Gastrocnemius medialis (tissue), 4 donors: Measurements from ENCODE around the gene C17orf67. TPM values are rescaled to one million over a fixed set of nuclear protein-coding genes. Genes with fewer than 3 reads are reported as not detected.
A peak's percentile ranks its signal among the peaks of the same experiment; 100 is the strongest.

Experiments used
- ATAC-seq, 2 donors: fragments of 150-250 bp; one replicate each; pipeline ENCODE4 v1.9.1; 2016
- DNase-seq, 2 donors: peaks; one replicate each; pipeline ENCODE4 v3.0.0-alpha.2; 2019
- H3K27ac ChIP-seq, 4 donors: fragments of 200-600 bp; sonication (generic); 1 replicate in 1 of 4; 2 replicates in 3 of 4; pipeline ENCODE4 v1.5.1; 2016 to 2018; ENCODE audit warnings: mild to moderate bottlenecking in 2 of 4, moderate library complexity in 1 of 4
- H3K27me3 ChIP-seq, 3 donors: fragments of 200-600 bp; sonication (generic) in 2 of 3; 1 replicate in 1 of 3; 2 replicates in 2 of 3; pipeline versions ENCODE4 v1.5.1 to v1.6.0; 2016 to 2019; ENCODE audit warnings: mild to moderate bottlenecking in 1 of 3, moderate library complexity in 1 of 3
- H3K36me3 ChIP-seq, 2 donors: fragments of 200-600 bp; sonication (generic) in 1 of 2; one replicate each; pipeline ENCODE4 v1.5.1; 2017 to 2018
- H3K4me1 ChIP-seq, 2 donors: fragments of 200-600 bp; sonication (generic) in 1 of 2; one replicate each; pipeline ENCODE4 v1.5.1; 2016 to 2017; ENCODE audit warnings: mild to moderate bottlenecking in 2 of 2
- H3K4me3 ChIP-seq, 4 donors: fragments of 200-600 bp; sonication (generic) in 3 of 4; 1 replicate in 1 of 4; 2 replicates in 3 of 4; pipeline ENCODE4 v1.5.1; 2016 to 2019; ENCODE audit warnings: mild to moderate bottlenecking in 2 of 4
- H3K9me3 ChIP-seq, 3 donors: fragments of 200-600 bp; sonication (generic) in 2 of 3; 1 replicate in 1 of 3; 2 replicates in 2 of 3; pipeline ENCODE4 v1.5.1; 2016 to 2019
- POLR2A ChIP-seq, 2 donors: fragments of 450-650 bp; IDR thresholded peaks; one replicate each; pipeline ENCODE4 v1.6.1; 2017; ENCODE audit warnings: antibody characterized with exemption in 2 of 2, mild to moderate bottlenecking in 2 of 2, moderate library complexity in 2 of 2
- in situ Hi-C, 4 donors: fragments of 200-750 bp; cut with MboI; loops; one replicate each; pipeline versions ENCODE4 v1.15.0 to v1.8.0; 2017; ENCODE audit warnings: low sequenced_read_pairs in 4 of 4
- intact Hi-C: fragments of 100-400 bp; cut with DNase I; formaldehyde crosslinking; loops from one replicate; pipeline ENCODE4 v1.15.1; 2023; ENCODE audit warnings: low total_unique reads
- total RNA-seq, 4 donors: library from RNA; depleted of rRNA; stranded (reverse); fragments of >200 nt; gene quantifications; one replicate each; pipeline versions ENCODE4 v1.1.0 to v1.2.3, GENCODE V29; 2016
- TF ChIP-seq, protein P1 (sequence below), 5 experiments: fragments of 450-650 bp in 3 of 5; fragments of 200-600 bp in 2 of 5; sonication (generic) in 2 of 5; IDR thresholded peaks in 4 of 5; conservative IDR thresholded peaks in 1 of 5; 1 replicate in 4 of 5; 2 replicates in 1 of 5; pipeline ENCODE4 v1.5.1; 2016 to 2019; ENCODE audit warnings: antibody characterized with exemption in 5 of 5, mild to moderate bottlenecking in 3 of 5, moderate library complexity in 3 of 5

C17orf67 gene
- total RNA-seq, 4 donors from 2014 or later, result 0.16 TPM; not detected in 3

DNA sequence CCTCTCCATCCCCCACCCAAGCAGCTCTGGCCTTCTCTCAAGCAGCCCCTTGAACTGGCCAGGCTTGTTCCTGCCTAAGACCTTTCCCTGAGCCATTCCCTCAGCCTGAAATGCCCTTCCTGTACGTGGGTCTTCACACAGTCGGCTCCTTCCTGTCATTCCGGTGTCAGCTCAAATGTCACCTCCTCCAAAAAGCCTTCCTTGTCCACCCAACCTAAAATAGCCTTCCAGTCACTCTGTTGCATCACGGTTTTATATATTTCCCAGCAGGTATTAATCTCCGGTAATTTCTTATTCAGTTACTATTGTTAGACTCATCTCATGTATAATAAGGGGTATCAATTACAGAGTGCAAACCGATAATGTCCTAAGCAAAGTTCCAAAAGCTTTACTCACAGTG, 51.8 kb downstream of the C17orf67 start:
- H3K4me1 ChIP-seq, result peaks cover 21 to 64% of the 10 kb centered on the region in 2 donors
- ATAC-seq, result peak; percentile 65 to 77
- H3K27ac ChIP-seq, result peak overlapping the region in 3 of 4 donors; percentile 45 to 78 (median 75)
- intact Hi-C loops (loop anchor here (2.0 kb wide), 1 partner anchor 281 kb away; no protein-coding TSS in a partner anchor), in situ Hi-C loops (no loop called here)
- no peak overlapping the region for H3K4me3 ChIP-seq
- H3K27me3 ChIP-seq, result no peaks in the 10 kb centered on the region
- H3K36me3 ChIP-seq, result no peaks in the 10 kb centered on the region
- TF ChIP-seq POLR2A (IDR thresholded peaks at IDR 0.05), result no peak
- TF ChIP-seq, protein P1, sequence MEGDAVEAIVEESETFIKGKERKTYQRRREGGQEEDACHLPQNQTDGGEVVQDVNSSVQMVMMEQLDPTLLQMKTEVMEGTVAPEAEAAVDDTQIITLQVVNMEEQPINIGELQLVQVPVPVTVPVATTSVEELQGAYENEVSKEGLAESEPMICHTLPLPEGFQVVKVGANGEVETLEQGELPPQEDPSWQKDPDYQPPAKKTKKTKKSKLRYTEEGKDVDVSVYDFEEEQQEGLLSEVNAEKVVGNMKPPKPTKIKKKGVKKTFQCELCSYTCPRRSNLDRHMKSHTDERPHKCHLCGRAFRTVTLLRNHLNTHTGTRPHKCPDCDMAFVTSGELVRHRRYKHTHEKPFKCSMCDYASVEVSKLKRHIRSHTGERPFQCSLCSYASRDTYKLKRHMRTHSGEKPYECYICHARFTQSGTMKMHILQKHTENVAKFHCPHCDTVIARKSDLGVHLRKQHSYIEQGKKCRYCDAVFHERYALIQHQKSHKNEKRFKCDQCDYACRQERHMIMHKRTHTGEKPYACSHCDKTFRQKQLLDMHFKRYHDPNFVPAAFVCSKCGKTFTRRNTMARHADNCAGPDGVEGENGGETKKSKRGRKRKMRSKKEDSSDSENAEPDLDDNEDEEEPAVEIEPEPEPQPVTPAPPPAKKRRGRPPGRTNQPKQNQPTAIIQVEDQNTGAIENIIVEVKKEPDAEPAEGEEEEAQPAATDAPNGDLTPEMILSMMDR (IDR thresholded peaks at IDR 0.05 in 4 of 5, conservative IDR thresholded peaks at IDR 0.05 in 1 of 5), result no peak
- H3K9me3 ChIP-seq, result no peaks in the 10 kb centered on the region
- peak; percentile 30 to 37 for DNase-seq

DNA sequence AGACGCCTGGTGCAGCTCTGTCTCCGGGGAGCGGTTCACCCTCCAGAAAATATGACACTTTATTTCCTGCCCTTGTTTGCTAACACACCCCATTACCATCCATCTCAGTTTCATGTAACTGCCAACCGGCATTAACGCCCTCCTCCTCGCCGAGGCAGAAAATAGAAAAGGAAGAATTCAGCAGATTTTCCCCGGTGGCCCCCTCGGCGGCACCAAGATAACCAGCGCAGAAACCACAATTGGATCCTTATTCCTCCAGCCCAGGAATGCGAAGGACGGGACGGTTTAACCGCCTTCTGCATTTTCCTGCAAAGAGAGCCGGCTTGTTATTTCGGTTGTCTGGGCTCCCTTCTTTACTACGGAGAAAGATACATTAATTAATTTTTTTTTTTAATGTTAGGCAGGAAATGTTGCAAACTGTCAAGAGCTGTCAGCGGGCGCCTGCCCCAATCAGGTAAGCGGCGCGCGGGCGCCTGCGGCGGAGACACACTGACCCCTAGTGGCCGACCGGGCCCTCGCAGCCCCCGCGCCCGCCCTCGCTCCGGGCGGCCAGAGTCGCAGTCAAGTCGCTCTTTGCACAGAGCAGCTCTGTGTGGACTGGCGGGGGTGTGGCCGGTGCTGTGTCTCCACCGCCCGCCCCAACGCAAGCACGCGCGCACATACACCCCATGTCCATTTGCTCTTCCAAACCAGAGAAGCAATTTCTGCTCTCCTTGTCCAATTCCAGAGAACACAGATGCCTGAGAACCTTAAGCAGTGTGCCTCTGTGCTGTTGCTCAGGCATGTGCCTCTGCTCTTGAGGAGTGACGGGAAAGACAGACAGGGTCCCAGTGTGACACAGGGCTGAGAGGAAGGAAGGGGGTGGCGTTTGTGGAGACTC, 53.6 kb downstream of the C17orf67 start:
- H3K27me3 ChIP-seq, result no peaks in the 10 kb centered on the region
- intact Hi-C loops, result loop anchor here (1.0 to 2.0 kb wide), 3 partner anchors 65 to 279 kb away; no protein-coding TSS in a partner anchor
- in situ Hi-C loops, result no loop called here

DNA sequence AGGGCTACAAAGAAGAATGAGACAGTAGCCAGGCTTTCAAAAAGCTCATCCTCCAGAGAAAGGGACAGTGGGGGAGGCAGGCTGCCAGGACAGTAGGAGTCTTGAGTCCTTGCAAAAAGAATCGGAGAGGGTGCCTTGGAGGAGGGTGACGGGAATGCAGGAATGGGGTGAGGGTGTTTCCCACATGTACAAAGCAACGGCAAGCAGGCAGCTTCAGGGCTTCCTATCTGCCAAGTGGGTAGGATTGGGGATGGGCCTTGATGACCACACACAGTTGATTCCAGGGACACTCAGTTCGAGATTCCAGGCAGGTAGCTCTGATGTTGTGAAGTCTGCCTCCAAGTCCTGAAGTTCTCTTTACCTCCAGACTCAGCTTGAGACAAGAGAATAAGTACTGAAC, 54.4 kb downstream of the C17orf67 start:
- no peaks in the 10 kb centered on the region for H3K9me3 ChIP-seq
- DNase-seq (no peak), ATAC-seq (no peak)
- peak overlapping the region in 1 of 4 donors; percentile 78 for H3K27ac ChIP-seq
- peaks cover 21 to 42% of the 10 kb centered on the region in 2 donors for H3K4me1 ChIP-seq
- in situ Hi-C loops (no loop called here), intact Hi-C loops (no loop called here)
- H3K4me3 ChIP-seq, result no peak overlapping the region
- no peaks in the 10 kb centered on the region for H3K27me3 ChIP-seq
- H3K36me3 ChIP-seq, result no peaks in the 10 kb centered on the region
- TF ChIP-seq, protein P1 (IDR thresholded peaks at IDR 0.05 in 4 of 5, conservative IDR thresholded peaks at IDR 0.05 in 1 of 5), result no peak
- TF ChIP-seq POLR2A (IDR thresholded peaks at IDR 0.05), result no peak

More for the DNA sequence above, 53.6 kb downstream of the C17orf67 start:
- Histone ChIP-seq H3K27ac (peak overlapping the region in 2 of 4 donors; percentile 36 to 78), H3K9me3 (no peaks in the 10 kb centered on the region), H3K36me3 (no peaks in the 10 kb centered on the region), H3K4me1 (peaks cover 21 to 47% of the 10 kb centered on the region in 2 donors), H3K4me3 (peak overlapping the region; percentile 39 to 61 (median 46))
- TF ChIP-seq, protein P1 (IDR thresholded peaks at IDR 0.05 in 4 of 5, conservative IDR thresholded peaks at IDR 0.05 in 1 of 5), result peak; percentile 82 to 99 (median 95)
- TF ChIP-seq POLR2A (IDR thresholded peaks at IDR 0.05), result no peak
- peak; percentile 58 to 64 for DNase-seq
- ATAC-seq, result peak; percentile 59 to 80

DNA sequence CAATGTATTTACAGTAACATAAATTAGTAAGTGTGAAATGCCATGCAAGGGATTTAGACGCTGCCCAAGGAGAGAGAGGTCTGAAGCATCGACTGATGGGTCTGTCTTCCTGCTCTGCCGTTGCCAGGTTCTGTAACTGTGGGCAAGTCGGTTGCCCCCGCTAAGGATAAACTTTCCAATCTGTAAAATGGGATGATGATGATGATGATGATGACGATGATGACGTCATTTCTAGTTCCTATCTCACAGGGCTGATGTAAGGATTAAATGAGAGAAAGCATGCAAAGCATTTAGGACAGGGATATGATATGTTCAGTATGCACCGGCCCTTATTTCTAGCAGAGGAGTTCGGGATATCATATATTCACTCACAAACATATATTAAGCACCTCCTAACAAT, 54.8 kb downstream of the C17orf67 start:
- in situ Hi-C loops, result no loop called here
- Histone ChIP-seq H3K27me3 (no peaks in the 10 kb centered on the region), H3K4me1 (peaks cover 21 to 42% of the 10 kb centered on the region in 2 donors), H3K4me3 (no peak overlapping the region), H3K9me3 (no peaks in the 10 kb centered on the region), H3K27ac (no peak overlapping the region), H3K36me3 (no peaks in the 10 kb centered on the region)
- DNase-seq (no peak), ATAC-seq (no peak)
- intact Hi-C loops, result no loop called here
- no peak for TF ChIP-seq POLR2A (IDR thresholded peaks at IDR 0.05)
- TF ChIP-seq, protein P1 (IDR thresholded peaks at IDR 0.05 in 4 of 5, conservative IDR thresholded peaks at IDR 0.05 in 1 of 5), result no peak
